Fibroblast of lung (primary cell): Measurements from ENCODE around the gene HMX3.

Experiments
- EZH2 ChIP-seq: IDR thresholded peaks from 2 replicates; pipeline ENCODE4 v1.5.1; 2012; ENCODE audit warnings: low read length, control low read depth, mild to moderate bottlenecking; ENCODE audit errors: missing control alignments
- TF ChIP-seq, protein P1 (sequence below), 2 donors: IDR thresholded peaks in 1 of 2; conservative IDR thresholded peaks in 1 of 2; 1 replicate in 1 of 2; 2 replicates in 1 of 2; pipeline ENCODE4 v1.5.1; 2011 to 2012; ENCODE audit warnings: low read length in 2 of 2, control low read depth in 1 of 2, inconsistent platforms in 1 of 2, low read depth in 1 of 2, mild to moderate bottlenecking in 1 of 2

DNA sequence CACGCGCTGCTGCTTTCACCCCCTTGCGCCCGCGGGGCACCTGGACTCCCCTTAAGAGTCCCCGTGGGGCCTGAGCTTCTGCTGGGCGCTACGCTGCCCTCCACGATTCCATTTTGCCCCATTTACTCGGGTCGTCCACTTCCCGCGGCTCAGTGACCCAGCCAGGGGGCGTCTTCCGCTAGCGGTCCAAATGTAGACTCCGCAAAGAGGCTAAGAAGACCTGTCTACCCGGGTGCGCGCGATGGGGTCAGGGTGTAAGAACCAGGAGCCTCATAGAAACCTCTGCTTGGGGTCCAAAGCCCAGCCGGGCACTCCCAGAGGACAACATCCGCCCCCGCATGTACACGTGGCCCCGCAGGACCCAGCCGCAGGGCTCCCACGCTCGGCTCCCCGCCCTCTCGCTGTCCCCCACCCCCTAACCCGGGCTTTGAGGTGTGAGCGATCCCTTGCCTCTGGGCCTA lies 7.0 kb downstream of the HMX3 start:
- TF ChIP-seq, protein P1, sequence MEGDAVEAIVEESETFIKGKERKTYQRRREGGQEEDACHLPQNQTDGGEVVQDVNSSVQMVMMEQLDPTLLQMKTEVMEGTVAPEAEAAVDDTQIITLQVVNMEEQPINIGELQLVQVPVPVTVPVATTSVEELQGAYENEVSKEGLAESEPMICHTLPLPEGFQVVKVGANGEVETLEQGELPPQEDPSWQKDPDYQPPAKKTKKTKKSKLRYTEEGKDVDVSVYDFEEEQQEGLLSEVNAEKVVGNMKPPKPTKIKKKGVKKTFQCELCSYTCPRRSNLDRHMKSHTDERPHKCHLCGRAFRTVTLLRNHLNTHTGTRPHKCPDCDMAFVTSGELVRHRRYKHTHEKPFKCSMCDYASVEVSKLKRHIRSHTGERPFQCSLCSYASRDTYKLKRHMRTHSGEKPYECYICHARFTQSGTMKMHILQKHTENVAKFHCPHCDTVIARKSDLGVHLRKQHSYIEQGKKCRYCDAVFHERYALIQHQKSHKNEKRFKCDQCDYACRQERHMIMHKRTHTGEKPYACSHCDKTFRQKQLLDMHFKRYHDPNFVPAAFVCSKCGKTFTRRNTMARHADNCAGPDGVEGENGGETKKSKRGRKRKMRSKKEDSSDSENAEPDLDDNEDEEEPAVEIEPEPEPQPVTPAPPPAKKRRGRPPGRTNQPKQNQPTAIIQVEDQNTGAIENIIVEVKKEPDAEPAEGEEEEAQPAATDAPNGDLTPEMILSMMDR (conservative IDR thresholded peaks at IDR 0.05 in 1 of 2, IDR thresholded peaks at IDR 0.05 in 1 of 2; ENCODE audit: low read depth in 1 of 2, low read length in 2 of 2), result no peak
- no peak for TF ChIP-seq EZH2
